Parietal lobe (tissue), 1 donor: ENCODE results near the gene MMP3. TPM values are rescaled to one million over a fixed set of nuclear protein-coding genes. Genes with fewer than 3 reads are reported as not detected.

Experiments used
- total RNA-seq: library from RNA; depleted of rRNA; stranded (reverse); fragments of >200 nt; gene quantifications from one replicate; pipeline ENCODE4 v1.2.3, GENCODE V29; 2014

The MMP3 gene
- not detected for total RNA-seq

DNA sequence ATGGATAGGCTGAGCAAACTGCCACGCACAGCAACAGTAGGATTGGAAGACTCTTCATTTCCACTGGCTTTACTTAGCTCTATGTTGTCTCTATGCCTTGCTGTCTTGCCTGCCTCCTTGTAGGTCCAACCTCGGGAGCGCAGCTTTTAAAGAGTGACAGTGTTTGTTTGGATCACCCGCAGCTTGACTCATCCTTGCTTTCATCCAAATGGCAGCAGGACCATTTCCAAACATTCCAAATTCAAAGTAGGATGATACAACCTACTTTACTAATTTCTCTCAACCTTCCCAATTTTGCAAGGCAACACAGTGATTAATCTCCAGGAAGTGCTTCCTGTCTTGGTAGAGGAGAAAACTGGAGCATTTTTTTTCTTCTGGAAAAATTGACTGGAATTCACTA, at the start of gene MMP3:
MMP3 (minus strand) TSS at position 121 of the 400 bp plus-strand sequence; CDS start at position 58, 63 bp downstream.

DNA sequence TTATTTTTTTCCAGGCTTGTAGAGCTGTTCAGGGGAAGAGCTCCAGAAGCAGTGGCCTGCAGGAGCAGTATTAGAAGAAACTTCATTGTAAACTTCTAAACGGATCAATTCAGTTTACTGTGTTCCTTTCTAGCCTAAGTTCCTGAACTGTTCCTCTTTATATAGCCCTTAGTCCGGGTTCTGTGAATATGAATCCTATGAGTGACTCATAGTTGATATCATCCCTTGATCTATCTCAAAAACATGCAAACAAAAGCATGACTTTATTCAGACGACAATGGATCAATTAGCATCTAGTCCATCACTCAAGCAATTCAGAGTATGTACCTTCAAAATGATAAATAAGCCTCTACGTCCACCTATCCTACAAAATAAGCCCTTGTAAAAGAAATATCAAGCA, 31.4 kb upstream of the MMP3 start, which contains the start of gene MMP12:
MMP12 (minus strand) TSS at position 131 of the 400 bp plus-strand sequence; CDS start at position 86, 45 bp downstream.

DNA sequence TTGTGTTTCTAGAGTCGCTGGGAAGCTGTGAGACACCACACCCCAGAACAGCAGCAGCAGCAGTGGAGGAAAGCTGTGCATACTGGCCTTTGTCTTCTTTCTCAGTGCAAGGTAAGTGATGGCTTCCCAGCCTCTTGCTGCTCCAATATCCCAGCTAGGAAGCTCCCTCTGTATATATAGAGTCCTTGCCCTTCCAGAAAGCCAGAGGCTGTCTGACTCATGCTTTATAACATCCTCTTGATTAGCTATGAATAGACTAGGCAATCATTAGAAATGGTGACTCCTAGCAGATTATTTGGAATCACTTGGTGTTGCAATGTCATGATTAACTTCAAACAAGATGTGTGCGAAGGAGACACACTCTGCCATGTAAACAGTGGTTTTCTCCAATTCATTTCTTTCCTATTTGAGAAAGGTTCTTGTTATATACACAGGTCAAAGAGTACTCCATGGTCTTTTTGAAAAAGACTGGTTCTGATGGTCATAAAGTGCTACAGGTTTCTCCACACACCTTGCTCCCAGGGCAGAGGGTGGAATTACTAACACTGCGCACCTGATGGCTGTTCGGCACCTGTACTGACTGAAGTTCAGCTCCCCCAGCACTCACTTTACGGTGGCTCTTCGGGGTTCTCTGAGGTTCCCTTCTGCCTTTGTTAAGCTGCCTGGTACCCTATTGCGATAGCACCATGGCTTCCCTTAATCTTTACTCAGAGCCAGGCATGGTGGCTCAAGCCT, 45.2 kb downstream of the MMP3 start, which contains the start of gene MMP1:
MMP1 (minus strand) TSS at position 149 of the 735 bp plus-strand sequence; CDS start at position 81, 68 bp downstream.

Other genes starting within 250 kb of the MMP3 start
- gene MMP20, start 218.3 kb downstream of the MMP3 start, total RNA-seq, result not detected
- gene MMP27, start 137.8 kb downstream of the MMP3 start, total RNA-seq, result not detected
- not detected for gene MMP8, start 118.7 kb downstream of the MMP3 start, total RNA-seq
- not detected for gene MMP10, start 63.0 kb downstream of the MMP3 start, total RNA-seq
- gene MMP1, start 45.4 kb downstream of the MMP3 start, total RNA-seq, result not detected
- gene MMP12, start 31.4 kb upstream of the MMP3 start, total RNA-seq, result not detected
- not detected for gene MMP13, start 112.1 kb upstream of the MMP3 start, total RNA-seq
- gene DCUN1D5, start 248.6 kb upstream of the MMP3 start, total RNA-seq, result 44.1 TPM